ENCODE measurements around the gene FTL. TPM values are rescaled to one million over a fixed set of nuclear protein-coding genes. Genes with fewer than 3 reads are reported as not detected.

Gene FTL
- total and polyA plus RNA-seq, 8 donors = 1,119 to 9,329 (median 1,357) TPM

DNA sequence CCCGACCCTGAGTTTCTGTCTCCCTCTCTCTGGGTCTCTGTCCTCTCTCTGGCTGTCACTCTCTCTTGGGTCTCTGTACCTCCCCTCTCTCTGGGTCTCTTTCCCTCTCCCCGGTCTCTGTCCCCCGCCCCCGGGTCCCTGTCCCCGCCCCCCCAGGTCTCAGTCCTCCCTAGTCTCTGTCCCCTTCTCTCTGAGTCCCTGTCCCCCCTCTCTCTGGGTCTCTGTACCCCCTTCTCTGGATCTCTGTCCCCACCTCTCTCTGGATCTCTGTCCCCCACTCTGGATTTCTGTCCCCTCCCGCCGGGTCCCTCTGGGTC lies 2.3 kb upstream of the FTL start:
- peak overlapping the region in 1 of 2 donors; percentile 92 for H3K4me3 ChIP-seq

DNA sequence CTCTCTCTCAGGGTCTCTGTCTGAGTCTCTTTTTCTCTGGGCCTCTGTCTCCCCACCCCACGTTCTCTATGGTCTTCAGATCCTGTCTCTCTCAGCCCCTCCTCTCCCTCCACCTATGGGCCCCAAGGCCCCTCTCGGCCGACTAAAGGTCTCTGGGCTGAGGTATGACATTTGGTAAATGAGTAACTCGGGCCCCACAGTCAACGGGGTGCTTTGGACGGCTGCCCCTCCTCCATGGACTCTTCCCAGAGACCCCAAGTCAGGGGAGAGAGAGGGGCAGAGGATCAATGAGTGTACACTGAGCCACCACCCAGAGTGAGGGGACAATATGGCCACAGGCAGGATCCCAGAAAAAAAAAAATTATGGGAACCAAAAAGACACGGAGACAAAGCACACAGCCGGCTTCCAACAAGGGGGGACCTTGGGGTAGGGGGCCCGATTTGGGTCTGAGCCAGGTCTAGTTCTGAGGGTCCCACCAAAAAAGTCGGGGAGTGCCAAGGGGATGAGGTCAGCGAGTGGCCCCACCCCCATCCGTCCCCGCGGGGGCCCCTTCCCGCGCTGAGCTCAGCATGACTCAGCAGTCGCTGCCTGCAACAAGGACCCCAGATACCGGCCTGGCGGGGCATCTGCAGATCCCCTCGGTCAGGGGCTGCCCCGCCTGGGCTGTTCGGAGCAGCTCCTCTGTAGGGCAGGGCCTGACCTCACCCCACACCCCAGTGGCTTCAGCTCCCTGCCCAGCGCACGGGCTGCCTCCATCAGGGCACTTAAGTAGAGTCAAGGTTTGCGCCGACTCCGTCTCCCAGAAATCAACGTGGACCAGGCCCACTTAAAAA lies 1.5 kb upstream of the FTL start:
- Histone ChIP-seq H3K9me3 (no peaks in the 10 kb centered on the region), H3K27ac (peak overlapping the region; percentile 96 to 97), H3K4me1 (peaks cover 13 to 86% of the 10 kb centered on the region in 2 donors), H3K27me3 (no peaks in the 10 kb centered on the region), H3K4me3 (peak overlapping the region in 1 of 2 donors; percentile 92), H3K36me3 (peaks cover 2 to 40% of the 10 kb centered on the region in 2 donors)
- intact Hi-C loops (cut with DNase I) = no loop called here
- DNase-seq (peak; percentile 52 to 95 (median 86)), ATAC-seq (peak; percentile 15)
- TF ChIP-seq, protein P1, sequence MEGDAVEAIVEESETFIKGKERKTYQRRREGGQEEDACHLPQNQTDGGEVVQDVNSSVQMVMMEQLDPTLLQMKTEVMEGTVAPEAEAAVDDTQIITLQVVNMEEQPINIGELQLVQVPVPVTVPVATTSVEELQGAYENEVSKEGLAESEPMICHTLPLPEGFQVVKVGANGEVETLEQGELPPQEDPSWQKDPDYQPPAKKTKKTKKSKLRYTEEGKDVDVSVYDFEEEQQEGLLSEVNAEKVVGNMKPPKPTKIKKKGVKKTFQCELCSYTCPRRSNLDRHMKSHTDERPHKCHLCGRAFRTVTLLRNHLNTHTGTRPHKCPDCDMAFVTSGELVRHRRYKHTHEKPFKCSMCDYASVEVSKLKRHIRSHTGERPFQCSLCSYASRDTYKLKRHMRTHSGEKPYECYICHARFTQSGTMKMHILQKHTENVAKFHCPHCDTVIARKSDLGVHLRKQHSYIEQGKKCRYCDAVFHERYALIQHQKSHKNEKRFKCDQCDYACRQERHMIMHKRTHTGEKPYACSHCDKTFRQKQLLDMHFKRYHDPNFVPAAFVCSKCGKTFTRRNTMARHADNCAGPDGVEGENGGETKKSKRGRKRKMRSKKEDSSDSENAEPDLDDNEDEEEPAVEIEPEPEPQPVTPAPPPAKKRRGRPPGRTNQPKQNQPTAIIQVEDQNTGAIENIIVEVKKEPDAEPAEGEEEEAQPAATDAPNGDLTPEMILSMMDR (IDR thresholded peaks at IDR 0.05) = no peak

More for the DNA sequence above, 2.3 kb upstream of the FTL start:
- Histone ChIP-seq H3K27ac (peak overlapping the region; percentile 73 to 96), H3K36me3 (peaks cover 2 to 34% of the 10 kb centered on the region in 2 donors), H3K4me1 (peaks cover 13 to 78% of the 10 kb centered on the region in 2 donors), H3K9me3 (no peaks in the 10 kb centered on the region), H3K27me3 (no peaks in the 10 kb centered on the region)
- ATAC-seq (no peak), DNase-seq (no peak)
- intact Hi-C loops (cut with DNase I) = no loop called here
- TF ChIP-seq, protein P1 (IDR thresholded peaks at IDR 0.05) = no peak

DNA sequence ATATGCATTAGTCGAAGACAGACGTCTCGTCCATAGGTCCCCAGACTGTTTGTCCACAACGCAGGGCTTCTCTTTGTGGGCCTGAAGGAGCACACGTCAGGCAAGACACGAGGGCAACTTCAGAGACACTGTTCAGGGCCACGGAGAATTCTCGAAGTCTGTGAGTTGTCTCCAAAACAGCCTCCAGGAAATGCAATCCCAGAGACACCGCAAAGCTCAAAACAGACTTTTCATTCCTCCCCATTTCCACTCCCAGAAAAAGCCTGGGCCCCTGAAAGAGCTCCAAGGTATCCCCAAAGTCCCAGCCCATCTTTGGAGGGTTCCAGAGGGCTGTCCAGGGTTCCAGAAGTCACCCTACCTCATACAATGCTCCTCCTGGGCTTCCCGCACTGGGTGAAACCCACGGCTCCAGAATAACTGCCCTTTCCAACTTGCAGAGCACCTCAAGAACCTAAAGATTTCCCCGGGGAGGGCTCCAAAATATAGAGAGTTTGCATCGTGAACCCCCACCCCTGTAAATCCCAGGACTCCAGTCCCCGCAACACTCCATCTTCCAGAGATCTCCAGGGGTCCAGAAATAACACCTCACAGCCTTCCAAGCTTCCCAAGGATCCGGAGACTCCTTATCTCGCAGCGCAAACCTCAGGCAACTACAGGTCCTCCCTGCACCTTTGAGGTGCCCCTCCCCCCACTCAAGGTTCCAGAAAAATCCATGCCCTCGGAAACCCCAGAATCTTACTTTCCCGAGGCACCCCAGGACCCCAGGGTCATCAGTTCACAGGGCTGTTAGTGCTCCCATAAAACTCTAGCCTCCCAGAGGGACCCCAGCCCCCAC lies 687 bp upstream of the FTL start:
- peak overlapping the region; percentile 96 to 97 for H3K27ac ChIP-seq
- DNase-seq (no peak), ATAC-seq (peak; percentile 1)
- H3K27me3 ChIP-seq = no peaks in the 10 kb centered on the region
- H3K4me3 ChIP-seq = peak overlapping the region; percentile 90 to 92
- peaks cover 13 to 79% of the 10 kb centered on the region in 2 donors for H3K4me1 ChIP-seq
- intact Hi-C loops (cut with DNase I) = no loop called here
- TF ChIP-seq, protein P1 (IDR thresholded peaks at IDR 0.05) = no peak
- H3K9me3 ChIP-seq = no peaks in the 10 kb centered on the region
- H3K36me3 ChIP-seq = peaks cover 2 to 46% of the 10 kb centered on the region in 2 donors

DNA sequence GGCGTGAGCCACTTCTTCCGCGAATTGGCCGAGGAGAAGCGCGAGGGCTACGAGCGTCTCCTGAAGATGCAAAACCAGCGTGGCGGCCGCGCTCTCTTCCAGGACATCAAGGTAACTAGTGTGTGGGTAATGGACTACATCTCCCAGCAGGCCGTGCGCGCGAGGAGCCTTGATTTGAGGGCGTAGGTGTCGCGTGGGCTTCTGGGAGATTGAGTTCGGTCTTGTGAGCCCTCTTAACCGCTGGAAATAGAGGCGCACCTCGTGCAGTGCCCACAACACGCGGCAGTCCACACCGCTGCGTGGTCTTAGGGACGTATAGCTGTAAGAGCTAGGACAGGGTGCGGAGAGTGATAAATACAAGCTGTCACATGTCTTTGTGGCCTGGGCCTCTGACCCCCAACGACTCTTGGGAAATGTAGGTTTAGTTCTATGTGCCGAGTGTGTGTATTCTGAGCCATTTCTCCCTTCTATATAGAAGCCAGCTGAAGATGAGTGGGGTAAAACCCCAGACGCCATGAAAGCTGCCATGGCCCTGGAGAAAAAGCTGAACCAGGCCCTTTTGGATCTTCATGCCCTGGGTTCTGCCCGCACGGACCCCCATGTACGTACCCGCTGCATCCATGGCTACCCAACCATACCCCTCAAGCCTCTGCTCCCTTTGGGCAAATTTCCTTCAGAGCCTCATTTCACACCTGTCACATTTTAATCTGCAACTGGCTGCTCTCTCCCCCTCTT lies 864 bp downstream of the FTL start:
- TF ChIP-seq, protein P1 (IDR thresholded peaks at IDR 0.05) = no peak
- no peaks in the 10 kb centered on the region for H3K9me3 ChIP-seq
- H3K4me1 ChIP-seq = peaks cover 13 to 78% of the 10 kb centered on the region in 2 donors
- H3K27me3 ChIP-seq = no peaks in the 10 kb centered on the region
- H3K27ac ChIP-seq = peak overlapping the region; percentile 96 to 97
- intact Hi-C loops (cut with DNase I) = no loop called here
- ATAC-seq (peak; percentile 45), DNase-seq (peak; percentile 84 to 92 (median 88))
- peak overlapping the region; percentile 90 to 92 for H3K4me3 ChIP-seq
- H3K36me3 ChIP-seq = peaks cover 2 to 50% of the 10 kb centered on the region in 2 donors
